ENCODE results near the gene TMEM141. TPM values are rescaled to one million over a fixed set of nuclear protein-coding genes. Genes with fewer than 3 reads are reported as not detected.

Gene TMEM141
- total RNA-seq, 1 donor from 2014 or later, result 19.9 TPM

- no peaks in the 10 kb centered on the region for H3K27me3 ChIP-seq
- no peaks in the 10 kb centered on the region for H3K9me3 ChIP-seq (ENCODE audit: low read depth)
- peaks cover 7% of the 10 kb centered on the region for H3K9me3 Mint-ChIP-seq
- peaks cover 10% of the 10 kb centered on the region for H3K27me3 Mint-ChIP-seq (ENCODE audit: insufficient read depth, low read depth)
- H3F3A ChIP-seq (ENCODE audit: low read depth), result peaks cover 10% of the 10 kb centered on the region
- no peak for TF ChIP-seq CTCF (IDR thresholded peaks at IDR 0.05)
- TF ChIP-seq EZH2 (IDR thresholded peaks at IDR 0.05), result no peak
- TF ChIP-seq EZH2phosphoT487 (IDR thresholded peaks at IDR 0.05), result no peak
- H3K9ac ChIP-seq, result no peak overlapping the region
- H3K27ac ChIP-seq, result no peak overlapping the region
- no peak overlapping the region for H3K4me2 ChIP-seq
- no peak overlapping the region for H3K27ac Mint-ChIP-seq
- peaks cover 17% of the 10 kb centered on the region for H3K4me1 Mint-ChIP-seq
- no peak overlapping the region for H3K4me3 ChIP-seq
- no peaks in the 10 kb centered on the region for H3K36me3 Mint-ChIP-seq
- peaks cover 6% of the 10 kb centered on the region for H3K4me1 ChIP-seq
- H3K36me3 ChIP-seq, result no peaks in the 10 kb centered on the region
- H3K79me2 ChIP-seq (ENCODE audit: low read depth), result no peaks in the 10 kb centered on the region
- DNase-seq (ENCODE audit: low spot score), result no peak
- H2AFZ ChIP-seq (replicated peaks), result no peak overlapping the region
- H3K4me3 Mint-ChIP-seq, result no peak overlapping the region
- no peaks in the 10 kb centered on the region for H4K20me1 ChIP-seq (ENCODE audit: low read depth)
Observed at GRCh38 chr9:136756836-136757235, 34.3 kb upstream of the TMEM141 start.

GRCh38 chr9:136757328-136757727, 33.8 kb upstream of the TMEM141 start:
- DNase-seq (ENCODE audit: low spot score), result no peak
- no peak overlapping the region for H3K4me3 Mint-ChIP-seq
- TF ChIP-seq EZH2phosphoT487 (IDR thresholded peaks at IDR 0.05) (no peak), CTCF (IDR thresholded peaks at IDR 0.05) (no peak), EZH2 (IDR thresholded peaks at IDR 0.05) (no peak)

GRCh38 chr9:136757751-136758140, 33.4 kb upstream of the TMEM141 start:
- Histone ChIP-seq H3K27ac (no peak overlapping the region), H2AFZ (replicated peaks) (no peak overlapping the region), H3K36me3 (no peaks in the 10 kb centered on the region), H3K4me2 (no peak overlapping the region), H3K4me1 (peaks cover 12% of the 10 kb centered on the region), H3K4me3 (no peak overlapping the region), H3K9ac (no peak overlapping the region), H3K79me2 (ENCODE audit: low read depth) (no peaks in the 10 kb centered on the region), H4K20me1 (ENCODE audit: low read depth) (no peaks in the 10 kb centered on the region), H3K27me3 (no peaks in the 10 kb centered on the region), H3K9me3 (ENCODE audit: low read depth) (no peaks in the 10 kb centered on the region), H3F3A (ENCODE audit: low read depth) (peaks cover 16% of the 10 kb centered on the region)
- Mint-ChIP-seq H3K4me3 (no peak overlapping the region), H3K4me1 (peaks cover 17% of the 10 kb centered on the region), H3K27me3 (ENCODE audit: insufficient read depth, low read depth) (peaks cover 8% of the 10 kb centered on the region), H3K36me3 (no peaks in the 10 kb centered on the region), H3K27ac (no peak overlapping the region), H3K9me3 (peaks cover 7% of the 10 kb centered on the region)
- no peak for TF ChIP-seq CTCF (IDR thresholded peaks at IDR 0.05)
- no peak for TF ChIP-seq EZH2phosphoT487 (IDR thresholded peaks at IDR 0.05)
- no peak for TF ChIP-seq EZH2 (IDR thresholded peaks at IDR 0.05)
- no peak for DNase-seq (ENCODE audit: low spot score)

More at GRCh38 chr9:136757328-136757727, 33.8 kb upstream of the TMEM141 start:
- Mint-ChIP-seq H3K27ac (no peak overlapping the region), H3K4me1 (peaks cover 17% of the 10 kb centered on the region), H3K9me3 (peaks cover 7% of the 10 kb centered on the region), H3K27me3 (ENCODE audit: insufficient read depth, low read depth) (peaks cover 10% of the 10 kb centered on the region), H3K36me3 (no peaks in the 10 kb centered on the region)
- Histone ChIP-seq H3K9ac (no peak overlapping the region), H3F3A (ENCODE audit: low read depth) (peaks cover 12% of the 10 kb centered on the region), H3K27ac (no peak overlapping the region), H4K20me1 (ENCODE audit: low read depth) (no peaks in the 10 kb centered on the region), H3K79me2 (ENCODE audit: low read depth) (no peaks in the 10 kb centered on the region), H3K4me3 (no peak overlapping the region), H3K27me3 (no peaks in the 10 kb centered on the region), H3K4me1 (peaks cover 8% of the 10 kb centered on the region), H2AFZ (replicated peaks) (no peak overlapping the region), H3K4me2 (no peak overlapping the region), H3K9me3 (ENCODE audit: low read depth) (no peaks in the 10 kb centered on the region), H3K36me3 (no peaks in the 10 kb centered on the region)
